H1 (cell line): ENCODE data around the gene CDC14B. TPM values are rescaled to one million over a fixed set of nuclear protein-coding genes. Genes with fewer than 3 reads are reported as not detected.

Experiments used
- KDM5A ChIP-seq: fragments of 200-600 bp; IDR thresholded peaks from 2 replicates; pipeline ENCODE4 v1.7.1; 2012; ENCODE audit warnings: mild to moderate bottlenecking, low read length, inconsistent platforms, mixed read lengths
- SIRT6 ChIP-seq: IDR thresholded peaks from one replicate; pipeline ENCODE4 v1.7.1; 2012; ENCODE audit warnings: low read length, inconsistent platforms
- polyA plus RNA-seq, 7 experiments: library from polyadenylated mRNA; depleted of rRNA in 3 of 7; stranded (reverse) in 5 of 7; unstranded in 2 of 7; fragments of >200 nt in 5 of 7; fragments of 200-250 nt in 2 of 7; gene quantifications; 1 replicate in 5 of 7; 2 replicates in 1 of 7; 4 replicates in 1 of 7; pipeline versions ENCODE4 v1.2.1 to v1.2.3, GENCODE V29; 2011 to 2013; ENCODE audit warnings: missing spikeins in 2 of 7, mixed read lengths in 2 of 7
- total RNA-seq: library from RNA; stranded (reverse); fragmentation: NEBNext Ultra II Directional; extraction: Animal tissue kit (Norgen Biotek cat#: 25700); gene quantifications from 2 replicates; pipeline ENCODE4 v1.2.1, GENCODE V29; 2021
- TF ChIP-seq, protein P1 (sequence below): IDR thresholded peaks from 2 replicates; pipeline ENCODE4 v1.6.1; 2012; ENCODE audit warnings: inconsistent platforms

Gene CDC14B
- total and polyA plus RNA-seq, 2 of the 8 experiments (the other 6 are each of a cell fraction or from before 2014, with no cell fraction given): 17.2 to 44.6 TPM

DNA sequence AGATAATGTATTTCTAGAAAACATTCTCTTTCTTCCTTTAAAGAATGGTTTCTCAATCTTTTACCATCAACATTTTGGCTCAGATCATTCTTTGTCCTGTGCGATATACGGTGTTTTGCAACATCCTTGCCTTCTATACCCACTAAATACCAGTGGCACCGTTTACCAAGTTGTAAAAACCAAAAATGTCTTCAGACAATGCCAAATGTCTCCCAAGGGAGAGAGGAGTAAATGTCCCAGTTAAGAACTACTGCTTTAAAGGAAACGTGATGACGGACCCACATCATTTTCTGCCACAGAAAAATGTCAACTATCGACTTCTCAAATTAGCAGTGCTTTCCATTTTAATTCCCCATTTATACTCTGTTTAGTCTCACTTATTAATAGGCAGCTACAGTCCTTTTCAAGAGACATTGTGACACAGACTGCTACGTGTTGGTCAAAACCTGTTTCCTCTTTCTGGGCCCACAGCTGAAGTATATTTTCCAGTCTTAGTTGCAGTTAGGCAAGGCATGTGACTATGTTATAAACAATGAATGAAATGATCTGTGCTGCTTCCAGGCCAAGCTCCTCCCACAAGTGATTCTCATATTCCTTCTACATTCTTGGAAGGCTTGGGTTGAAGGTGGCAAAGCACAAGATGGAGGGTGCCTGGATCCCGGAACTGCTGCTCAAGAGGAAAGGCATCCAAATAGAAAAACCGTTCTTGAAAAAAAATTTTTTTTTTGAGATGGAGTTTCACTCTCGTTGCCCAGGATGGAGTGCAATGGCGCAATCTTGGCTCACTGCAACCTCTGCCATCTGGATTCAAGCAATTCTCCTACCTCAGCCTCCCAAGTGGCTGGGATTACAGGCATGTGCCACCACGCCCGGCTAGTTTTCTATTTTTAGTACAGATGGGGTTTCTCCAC, 26.7 kb upstream of the CDC14B start (continued):
- TF ChIP-seq, protein P1, sequence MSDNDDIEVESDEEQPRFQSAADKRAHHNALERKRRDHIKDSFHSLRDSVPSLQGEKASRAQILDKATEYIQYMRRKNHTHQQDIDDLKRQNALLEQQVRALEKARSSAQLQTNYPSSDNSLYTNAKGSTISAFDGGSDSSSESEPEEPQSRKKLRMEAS: no peak
- no peak for TF ChIP-seq SIRT6
- TF ChIP-seq KDM5A: no peak
